PC-9 (cell line): Measurements from ENCODE around the gene CDK6.

Source experiments
- EZH2 ChIP-seq: fragments of 200-600 bp; sonication (generic); IDR thresholded peaks from 2 replicates; pipeline ENCODE4 v1.8.0; 2017; ENCODE audit warnings: antibody characterized with exemption, low read depth
- TF ChIP-seq, protein P1 (sequence below): fragments of 200-600 bp; sonication (generic); conservative IDR thresholded peaks from 2 replicates; pipeline ENCODE4 v1.6.1; 2017; ENCODE audit warnings: mixed run types, antibody characterized with exemption, mild to moderate bottlenecking, moderate library complexity

DNA sequence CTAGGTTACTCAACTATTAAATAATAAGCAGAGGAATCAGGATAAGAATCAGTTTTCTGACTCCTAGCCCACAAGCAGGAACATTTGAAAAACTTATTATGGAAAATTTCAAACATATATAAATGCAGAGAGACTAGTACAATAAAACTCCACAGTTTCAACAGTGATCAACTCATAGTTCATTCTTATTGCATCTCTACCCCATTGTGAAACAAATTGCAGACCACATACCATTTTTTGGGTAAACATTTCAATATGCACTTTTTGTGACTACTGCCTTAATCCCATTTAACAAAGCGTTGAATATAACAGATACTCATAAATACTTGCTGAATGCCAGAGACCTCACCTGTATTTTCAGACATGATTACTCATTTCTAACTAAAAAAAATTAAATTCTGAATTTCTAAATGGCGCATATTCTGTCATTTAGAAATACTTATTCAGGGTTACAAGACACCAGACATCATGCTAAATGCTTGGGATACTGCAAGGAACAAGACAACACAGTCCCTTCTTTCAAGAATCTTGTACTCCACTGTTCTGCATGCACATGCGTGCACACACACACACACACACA, 11.4 kb downstream of the CDK6 start:
- TF ChIP-seq, protein P1, sequence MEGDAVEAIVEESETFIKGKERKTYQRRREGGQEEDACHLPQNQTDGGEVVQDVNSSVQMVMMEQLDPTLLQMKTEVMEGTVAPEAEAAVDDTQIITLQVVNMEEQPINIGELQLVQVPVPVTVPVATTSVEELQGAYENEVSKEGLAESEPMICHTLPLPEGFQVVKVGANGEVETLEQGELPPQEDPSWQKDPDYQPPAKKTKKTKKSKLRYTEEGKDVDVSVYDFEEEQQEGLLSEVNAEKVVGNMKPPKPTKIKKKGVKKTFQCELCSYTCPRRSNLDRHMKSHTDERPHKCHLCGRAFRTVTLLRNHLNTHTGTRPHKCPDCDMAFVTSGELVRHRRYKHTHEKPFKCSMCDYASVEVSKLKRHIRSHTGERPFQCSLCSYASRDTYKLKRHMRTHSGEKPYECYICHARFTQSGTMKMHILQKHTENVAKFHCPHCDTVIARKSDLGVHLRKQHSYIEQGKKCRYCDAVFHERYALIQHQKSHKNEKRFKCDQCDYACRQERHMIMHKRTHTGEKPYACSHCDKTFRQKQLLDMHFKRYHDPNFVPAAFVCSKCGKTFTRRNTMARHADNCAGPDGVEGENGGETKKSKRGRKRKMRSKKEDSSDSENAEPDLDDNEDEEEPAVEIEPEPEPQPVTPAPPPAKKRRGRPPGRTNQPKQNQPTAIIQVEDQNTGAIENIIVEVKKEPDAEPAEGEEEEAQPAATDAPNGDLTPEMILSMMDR, result no peak
- no peak for TF ChIP-seq EZH2
